A673 (cell line): ENCODE measurements around the gene MYRIP.

Experiments
- CTCF ChIP-seq: fragments of 300-800, 200-600 bp; sonication (generic); conservative IDR thresholded peaks from 2 replicates; pipeline ENCODE4 v1.5.1; 2017; ENCODE audit warnings: low read depth, mild to moderate bottlenecking, antibody characterized with exemption, low read length, moderate library complexity, mixed read lengths
- EZH2 ChIP-seq: fragments of 200-600 bp; sonication (generic); IDR thresholded peaks from 2 replicates; pipeline ENCODE4 v1.6.1; 2017; ENCODE audit warnings: borderline replicate concordance, low read depth, mild to moderate bottlenecking, mixed read lengths, antibody characterized with exemption, low read length; ENCODE audit not compliant: poor library complexity, severe bottlenecking

DNA sequence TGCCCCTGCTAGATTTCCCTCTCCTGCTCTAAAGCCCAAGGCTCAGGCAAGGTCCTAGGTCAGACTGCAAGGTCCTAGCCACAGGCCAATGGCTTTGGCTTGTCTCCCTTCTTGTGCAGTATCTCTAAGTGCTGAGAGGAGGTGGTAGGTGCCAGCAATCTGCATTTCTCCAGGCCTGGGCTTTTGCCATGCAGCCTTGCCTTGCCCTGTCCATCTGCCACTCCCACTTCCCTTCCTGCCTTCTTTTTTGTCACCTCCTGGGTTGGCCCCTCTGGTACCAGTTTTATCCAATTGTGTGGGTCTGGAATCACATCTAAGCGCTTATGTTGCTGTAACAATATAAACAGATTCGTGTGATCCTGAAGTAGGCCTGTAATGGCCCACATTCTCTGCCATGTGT, 109.9 kb downstream of the MYRIP start:
- TF ChIP-seq CTCF, result no peak
- TF ChIP-seq EZH2, result no peak
